Fibroblast of gingiva (primary cell): Measurements from ENCODE around the gene ONECUT3.
A peak's percentile ranks its signal among the peaks of the same experiment; 100 is the strongest.

Source experiments
- DNase-seq: peaks from one replicate; pipeline ENCODE4 v3.0.0-alpha.2; 2011; ENCODE audit warnings: low read depth

The ONECUT3 gene

GRCh38 chr19:1768248-1768647, 14.9 kb downstream of the ONECUT3 start:
- DNase-seq: no peak

- DNase-seq: no peak
Observed at GRCh38 chr19:1768918-1769644, 15.8 kb downstream of the ONECUT3 start.

GRCh38 chr19:1769645-1769985, 16.3 kb downstream of the ONECUT3 start:
- no peak for DNase-seq

GRCh38 chr19:1770866-1771576, 17.7 kb downstream of the ONECUT3 start:
- no peak for DNase-seq

GRCh38 chr19:1773184-1773583, 19.9 kb downstream of the ONECUT3 start:
- DNase-seq: no peak

GRCh38 chr19:1774989-1775772, 21.9 kb downstream of the ONECUT3 start:
- peak; percentile 27 for DNase-seq

- no peak for DNase-seq
Observed at GRCh38 chr19:1775951-1776605, 22.8 kb downstream of the ONECUT3 start.

GRCh38 chr19:1776606-1777147, 23.4 kb downstream of the ONECUT3 start:
- no peak for DNase-seq

- no peak for DNase-seq
Observed at GRCh38 chr19:1777149-1777548, 23.8 kb downstream of the ONECUT3 start.

- DNase-seq: no peak
Observed at GRCh38 chr19:1779574-1779973, 26.3 kb downstream of the ONECUT3 start.

- peak; percentile 20 for DNase-seq
Observed at GRCh38 chr19:1780272-1780958, 27.1 kb downstream of the ONECUT3 start.

GRCh38 chr19:1782521-1782920, 29.2 kb downstream of the ONECUT3 start:
- no peak for DNase-seq

GRCh38 chr19:1783354-1783753, 30.0 kb downstream of the ONECUT3 start:
- no peak for DNase-seq

- no peak for DNase-seq
Observed at GRCh38 chr19:1783874-1784273, 30.6 kb downstream of the ONECUT3 start.

- DNase-seq: no peak
Observed at GRCh38 chr19:1785310-1785709, 32.0 kb downstream of the ONECUT3 start.

- no peak for DNase-seq
Observed at GRCh38 chr19:1786668-1787067, 33.4 kb downstream of the ONECUT3 start.

- no peak for DNase-seq
Observed at GRCh38 chr19:1787116-1787515, 33.8 kb downstream of the ONECUT3 start.

- DNase-seq: no peak
Observed at GRCh38 chr19:1789261-1790041, 36.1 kb downstream of the ONECUT3 start.

GRCh38 chr19:1790054-1790792, 36.9 kb downstream of the ONECUT3 start:
- no peak for DNase-seq

- no peak for DNase-seq
Observed at GRCh38 chr19:1791879-1792278, 38.6 kb downstream of the ONECUT3 start.
